HG02970 (cell line): ENCODE data around the gene CX3CL1.

ENCODE experiments used
- ATAC-seq: cut with Tn5 transposase; IDR thresholded peaks from one replicate; pipeline ENCODE4 v1.9.1; 2021; ENCODE audit warnings: mild to moderate bottlenecking, moderate library complexity, moderate number of reproducible peaks; ENCODE audit not compliant: unreplicated experiment, low FRiP score

Gene CX3CL1

GRCh38 chr16:57430955-57431354, 58.7 kb downstream of the CX3CL1 start:
- no peak for ATAC-seq

- no peak for ATAC-seq
Measured at GRCh38 chr16:57432505-57432904, 60.2 kb downstream of the CX3CL1 start.

- ATAC-seq: no peak
Measured at GRCh38 chr16:57432989-57433388, 60.7 kb downstream of the CX3CL1 start.

GRCh38 chr16:57434003-57434402, 61.7 kb downstream of the CX3CL1 start:
- no peak for ATAC-seq
